GM12878 (cell line): ENCODE data around the gene DNAJA4. TPM values are rescaled to one million over a fixed set of nuclear protein-coding genes. Genes with fewer than 3 reads are reported as not detected.

Experiments
- ATAC-seq: fragments of 200-7000 bp; cut with Tn5 transposase; 3 replicates; pipeline ENCODE4 v1.9.1; 2020; ENCODE audit warnings: mild to moderate bottlenecking, moderate library complexity
- BruUV-seq: library from RNA; stranded (reverse); fragments of 400-500 nt; replicated peaks from 2 replicates; lab custom pipeline; 2021; lab: Mats Ljungman, UMichigan
- CTCF ChIA-PET: fragments of 300-600 bp; sonication (Branson Sonifier 250); formaldehyde crosslinking; extraction: SDS; loops from one replicate; lab custom pipeline; 2021; ENCODE audit warnings: inconsistent platforms; lab: Yijun Ruan, JAX
- POLR2A ChIA-PET: fragments of 350-600 bp; formaldehyde crosslinking; extraction: SDS; loops from one replicate; lab custom pipeline; 2021; ENCODE audit warnings: inconsistent platforms; lab: Charles Lee
- RAD21 ChIA-PET: fragments of 300-600 bp; sonication (Branson Sonifier 250); formaldehyde crosslinking; loops from one replicate; lab custom pipeline; 2023; ENCODE audit warnings: antibody characterized with exemption; ENCODE audit not compliant: unreplicated experiment; lab: Charles Lee
- SMC1A ChIA-PET: fragments of 300-600 bp; sonication (Branson Sonifier 250); formaldehyde crosslinking; loops from one replicate; lab custom pipeline; 2023; ENCODE audit not compliant: unreplicated experiment, uncharacterized antibody; lab: Charles Lee
- DNase-seq: peaks from one replicate; pipeline ENCODE4 v3.0.0-alpha.2; 2011; ENCODE audit warnings: low read depth, low spot score
- FAIRE-seq: peaks from 3 replicates; lab custom pipeline; 2011; peaks lifted over from hg19 to GRCh38; lab: Jason Lieb, UNC
- H2AFZ ChIP-seq: 2 replicates; pipeline ENCODE4 v1.6.0; 2011; ENCODE audit warnings: low read depth, low read length, control low read depth; ENCODE audit not compliant: control insufficient read depth
- H3K27ac ChIP-seq: 2 replicates; pipeline ENCODE4 v1.5.1; 2011; ENCODE audit warnings: control low read depth; ENCODE audit not compliant: control insufficient read depth, insufficient read depth
- H3K27me3 ChIP-seq, 2 experiments: replicated peaks in 1 of 2; 2 replicates each; pipeline versions ENCODE4 v1.6.0 to v1.6.1; 2011; ENCODE audit warnings: low read length in 1 of 2; ENCODE audit not compliant: control insufficient read depth in 2 of 2, insufficient read depth in 2 of 2
- H3K36me3 ChIP-seq, 2 experiments: 2 replicates each; pipeline ENCODE4 v1.5.1; 2011; ENCODE audit warnings: low read length in 1 of 2; ENCODE audit not compliant: control insufficient read depth in 2 of 2, insufficient read depth in 2 of 2
- H3K4me1 ChIP-seq: 2 replicates; pipeline ENCODE4 v1.6.1; 2011; ENCODE audit warnings: mild to moderate bottlenecking, low read length, moderate library complexity, mixed read lengths; ENCODE audit not compliant: control insufficient read depth, insufficient read depth
- H3K4me2 ChIP-seq: 2 replicates; pipeline ENCODE4 v1.6.0; 2011; ENCODE audit warnings: control low read depth; ENCODE audit not compliant: control insufficient read depth, insufficient read depth
- H3K4me3 ChIP-seq: fragments of 200-600 bp; sonication (generic); 2 replicates; pipeline ENCODE4 v1.5.1; 2016
- H3K79me2 ChIP-seq: 2 replicates; pipeline ENCODE4 v1.6.0; 2011; ENCODE audit warnings: low read length; ENCODE audit not compliant: control insufficient read depth, insufficient read depth
- H3K9ac ChIP-seq: 2 replicates; pipeline ENCODE4 v1.8.0; 2011; ENCODE audit warnings: low read length, control low read depth, mixed read lengths; ENCODE audit not compliant: control insufficient read depth, insufficient read depth
- H3K9me3 ChIP-seq: replicated peaks from 3 replicates; pipeline ENCODE4 v1.5.1; 2011; ENCODE audit warnings: mild to moderate bottlenecking, low read length; ENCODE audit not compliant: control insufficient read depth, insufficient read depth
- H4K20me1 ChIP-seq: 2 replicates; pipeline ENCODE4 v1.6.0; 2011; ENCODE audit not compliant: control insufficient read depth, insufficient read depth
- BMI1 ChIP-seq: fragments of 450-650 bp; IDR thresholded peaks from 2 replicates; pipeline ENCODE4 v1.6.1; 2016; ENCODE audit warnings: mild to moderate bottlenecking, moderate library complexity, borderline replicate concordance
- ETV6 ChIP-seq, 2 experiments: fragments of 450-650 bp in 1 of 2; IDR thresholded peaks in 1 of 2; conservative IDR thresholded peaks in 1 of 2; 2 replicates each; pipeline ENCODE4 v1.6.1; 2014; ENCODE audit warnings: antibody characterized with exemption in 1 of 2, borderline replicate concordance in 1 of 2, low read depth in 1 of 2, mild to moderate bottlenecking in 1 of 2, moderate library complexity in 1 of 2
- MYB ChIP-seq: fragments of 150-350 bp; IDR thresholded peaks from 2 replicates; pipeline ENCODE4 v1.6.1; 2014; ENCODE audit warnings: mild to moderate bottlenecking, low read depth, low read length, borderline replicate concordance
- POLR2AphosphoS2 ChIP-seq: IDR thresholded peaks from 2 replicates; pipeline ENCODE4 v1.6.1; 2011; ENCODE audit warnings: low read depth, mild to moderate bottlenecking, low read length, improper control_type of control experiment, moderate library complexity
- POU2F2 ChIP-seq: IDR thresholded peaks from 3 replicates; pipeline ENCODE4 v1.6.1; 2011; ENCODE audit warnings: low read depth, mild to moderate bottlenecking, low read length, borderline replicate concordance
- RAD51 ChIP-seq: fragments of 450-650 bp; IDR thresholded peaks from 2 replicates; pipeline ENCODE4 v1.6.1; 2016; ENCODE audit warnings: moderate library complexity, mild to moderate bottlenecking, inconsistent platforms
- RBBP5 ChIP-seq: fragments of 200-600 bp; sonication (generic); conservative IDR thresholded peaks from 2 replicates; pipeline ENCODE4 v1.6.1; 2016
- RUNX3 ChIP-seq: IDR thresholded peaks from 2 replicates; pipeline ENCODE4 v1.6.1; 2012; ENCODE audit warnings: low read length, inconsistent platforms
- TCF3 ChIP-seq: IDR thresholded peaks from 2 replicates; pipeline ENCODE4 v1.6.1; 2012; ENCODE audit warnings: low read depth, mild to moderate bottlenecking, low read length, borderline replicate concordance; ENCODE audit not compliant: insufficient read depth
- WGBS: methylation state at CpG from one replicate; pipeline ENCODE4 v1.1.6; 2016; ENCODE audit warnings: low lambda C conversion rate; ENCODE audit not compliant: insufficient replicate concordance, insufficient coverage; ENCODE audit errors: missing lambda C conversion rate; 5-methylcytosine and 5-hydroxymethylcytosine counted together
- in situ Hi-C: fragments of 300-500 bp; cut with MboI; formaldehyde crosslinking; loops from 9 replicates; pipeline ENCODE4 v1.14.3; 2018; ENCODE audit warnings: mixed read lengths
- intact Hi-C: fragments of 100-400 bp; cut with micrococcal nuclease; formaldehyde crosslinking; loops from one replicate; pipeline ENCODE4 v1.14.2; 2022; ENCODE audit not compliant: unreplicated experiment
- polyA plus RNA-seq, 11 experiments: library from polyadenylated mRNA; depleted of rRNA in 4 of 11; unstranded in 6 of 11; stranded (reverse) in 5 of 11; fragments of >200 nt; fragmentation: Nextera tagmentation in 4 of 11; fragmentation: Illumina TruSeq in 1 of 11; extraction: Ambion mirVana in 4 of 11; extraction: Trizol in 1 of 11; gene quantifications; 1 replicate in 1 of 11; 2 replicates in 10 of 11; pipeline versions ENCODE4 v1.2.1 to v1.2.3, GENCODE V29; 2011 to 2016; ENCODE audit warnings: inconsistent platforms in 2 of 11, missing spikeins in 2 of 11, low read depth in 1 of 11
- total RNA-seq, 4 experiments: library from RNA; depleted of rRNA in 3 of 4; stranded (reverse); fragments of >200 nt in 3 of 4; fragmentation: Illumina TruSeq in 1 of 4; extraction: Trizol in 1 of 4; gene quantifications; 2 replicates each; pipeline versions ENCODE4 v1.2.1 to v1.2.3, GENCODE V29; 2013 to 2021
- TF ChIP-seq, protein P1 (sequence below): fragments of 450-650 bp; IDR thresholded peaks from 2 replicates; pipeline ENCODE4 v1.6.1; 2016; ENCODE audit warnings: mild to moderate bottlenecking
- TF ChIP-seq, protein P2 (sequence below): fragments of 450-650 bp; IDR thresholded peaks from 2 replicates; pipeline ENCODE4 v1.6.1; 2018; ENCODE audit warnings: mild to moderate bottlenecking, low read depth, moderate library complexity; ENCODE audit not compliant: partially characterized antibody
- TF ChIP-seq, protein P3 (sequence below): fragments of 150-350 bp; IDR thresholded peaks from 2 replicates; pipeline ENCODE4 v1.6.1; 2016; ENCODE audit warnings: low read depth, low read length

Gene DNAJA4
- total and polyA plus RNA-seq, 10 of the 15 experiments (the other 5 are each of a cell fraction or from before 2014, with no cell fraction given) = 0.01 to 10.4 (median 4.1) TPM

DNA sequence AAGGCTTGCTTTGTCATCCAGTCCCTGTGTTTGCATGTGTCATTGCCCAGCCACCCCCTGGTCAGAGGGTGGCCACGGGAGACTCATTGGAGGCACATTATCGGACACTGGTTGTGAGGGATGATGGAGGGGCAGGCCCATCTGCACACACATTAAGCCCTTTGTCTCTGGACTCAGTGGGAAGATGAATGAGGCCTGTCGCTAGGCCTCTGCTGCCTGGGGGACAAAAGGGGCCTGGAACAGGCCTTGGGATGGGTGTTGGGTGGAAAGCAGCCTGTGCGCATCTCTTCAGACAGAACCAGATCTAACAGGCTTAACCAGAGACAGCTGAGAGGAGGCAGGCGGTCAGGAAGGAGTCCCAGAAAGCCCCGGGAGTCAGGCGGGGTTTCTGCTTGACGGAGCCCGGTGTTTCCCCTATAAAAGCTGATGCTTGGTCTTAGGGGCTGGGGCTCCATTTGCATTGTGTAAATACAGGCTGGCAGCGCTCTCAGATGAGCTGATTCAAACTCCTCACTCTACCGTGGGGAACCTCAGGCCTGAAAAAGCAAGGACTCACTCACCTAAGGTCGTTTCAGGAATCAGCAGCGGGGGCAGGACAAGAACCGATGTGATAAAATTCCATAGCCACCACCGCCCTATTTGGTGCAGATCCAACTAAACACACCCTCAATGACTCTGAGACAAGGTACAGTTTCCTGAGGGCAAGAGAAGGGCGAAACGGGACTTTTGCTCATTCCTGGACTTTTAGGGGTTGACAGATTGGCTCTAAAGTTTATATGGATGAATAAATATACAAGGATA, 52.1 kb downstream of the DNAJA4 start:
- FAIRE-seq = no peak
- TF ChIP-seq, protein P1, sequence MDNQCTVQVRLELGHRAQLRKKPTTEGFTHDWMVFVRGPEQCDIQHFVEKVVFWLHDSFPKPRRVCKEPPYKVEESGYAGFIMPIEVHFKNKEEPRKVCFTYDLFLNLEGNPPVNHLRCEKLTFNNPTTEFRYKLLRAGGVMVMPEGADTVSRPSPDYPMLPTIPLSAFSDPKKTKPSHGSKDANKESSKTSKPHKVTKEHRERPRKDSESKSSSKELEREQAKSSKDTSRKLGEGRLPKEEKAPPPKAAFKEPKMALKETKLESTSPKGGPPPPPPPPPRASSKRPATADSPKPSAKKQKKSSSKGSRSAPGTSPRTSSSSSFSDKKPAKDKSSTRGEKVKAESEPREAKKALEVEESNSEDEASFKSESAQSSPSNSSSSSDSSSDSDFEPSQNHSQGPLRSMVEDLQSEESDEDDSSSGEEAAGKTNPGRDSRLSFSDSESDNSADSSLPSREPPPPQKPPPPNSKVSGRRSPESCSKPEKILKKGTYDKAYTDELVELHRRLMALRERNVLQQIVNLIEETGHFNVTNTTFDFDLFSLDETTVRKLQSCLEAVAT = 0 out of 2 replicates have a peak, but pooled peaks have one; percentile 38
- TF ChIP-seq RBBP5 (no peak), RUNX3 (peak; percentile 25; the same call in 1 of the 2 replicates), MYB (no peak), TCF3 (no peak), ETV6 (conservative IDR thresholded peaks at IDR 0.05 in 1 of 2, IDR thresholded peaks at IDR 0.05 in 1 of 2; ENCODE audit: borderline replicate concordance in 1 of 2, low read depth in 1 of 2) (no peak), RAD51 (no peak), POLR2AphosphoS2 (no peak), BMI1 (no peak), POU2F2 (no peak)
- TF ChIP-seq, protein P2, sequence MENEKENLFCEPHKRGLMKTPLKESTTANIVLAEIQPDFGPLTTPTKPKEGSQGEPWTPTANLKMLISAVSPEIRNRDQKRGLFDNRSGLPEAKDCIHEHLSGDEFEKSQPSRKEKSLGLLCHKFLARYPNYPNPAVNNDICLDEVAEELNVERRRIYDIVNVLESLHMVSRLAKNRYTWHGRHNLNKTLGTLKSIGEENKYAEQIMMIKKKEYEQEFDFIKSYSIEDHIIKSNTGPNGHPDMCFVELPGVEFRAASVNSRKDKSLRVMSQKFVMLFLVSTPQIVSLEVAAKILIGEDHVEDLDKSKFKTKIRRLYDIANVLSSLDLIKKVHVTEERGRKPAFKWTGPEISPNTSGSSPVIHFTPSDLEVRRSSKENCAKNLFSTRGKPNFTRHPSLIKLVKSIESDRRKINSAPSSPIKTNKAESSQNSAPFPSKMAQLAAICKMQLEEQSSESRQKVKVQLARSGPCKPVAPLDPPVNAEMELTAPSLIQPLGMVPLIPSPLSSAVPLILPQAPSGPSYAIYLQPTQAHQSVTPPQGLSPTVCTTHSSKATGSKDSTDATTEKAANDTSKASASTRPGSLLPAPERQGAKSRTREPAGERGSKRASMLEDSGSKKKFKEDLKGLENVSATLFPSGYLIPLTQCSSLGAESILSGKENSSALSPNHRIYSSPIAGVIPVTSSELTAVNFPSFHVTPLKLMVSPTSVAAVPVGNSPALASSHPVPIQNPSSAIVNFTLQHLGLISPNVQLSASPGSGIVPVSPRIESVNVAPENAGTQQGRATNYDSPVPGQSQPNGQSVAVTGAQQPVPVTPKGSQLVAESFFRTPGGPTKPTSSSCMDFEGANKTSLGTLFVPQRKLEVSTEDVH = no peak
- TF ChIP-seq, protein P3, sequence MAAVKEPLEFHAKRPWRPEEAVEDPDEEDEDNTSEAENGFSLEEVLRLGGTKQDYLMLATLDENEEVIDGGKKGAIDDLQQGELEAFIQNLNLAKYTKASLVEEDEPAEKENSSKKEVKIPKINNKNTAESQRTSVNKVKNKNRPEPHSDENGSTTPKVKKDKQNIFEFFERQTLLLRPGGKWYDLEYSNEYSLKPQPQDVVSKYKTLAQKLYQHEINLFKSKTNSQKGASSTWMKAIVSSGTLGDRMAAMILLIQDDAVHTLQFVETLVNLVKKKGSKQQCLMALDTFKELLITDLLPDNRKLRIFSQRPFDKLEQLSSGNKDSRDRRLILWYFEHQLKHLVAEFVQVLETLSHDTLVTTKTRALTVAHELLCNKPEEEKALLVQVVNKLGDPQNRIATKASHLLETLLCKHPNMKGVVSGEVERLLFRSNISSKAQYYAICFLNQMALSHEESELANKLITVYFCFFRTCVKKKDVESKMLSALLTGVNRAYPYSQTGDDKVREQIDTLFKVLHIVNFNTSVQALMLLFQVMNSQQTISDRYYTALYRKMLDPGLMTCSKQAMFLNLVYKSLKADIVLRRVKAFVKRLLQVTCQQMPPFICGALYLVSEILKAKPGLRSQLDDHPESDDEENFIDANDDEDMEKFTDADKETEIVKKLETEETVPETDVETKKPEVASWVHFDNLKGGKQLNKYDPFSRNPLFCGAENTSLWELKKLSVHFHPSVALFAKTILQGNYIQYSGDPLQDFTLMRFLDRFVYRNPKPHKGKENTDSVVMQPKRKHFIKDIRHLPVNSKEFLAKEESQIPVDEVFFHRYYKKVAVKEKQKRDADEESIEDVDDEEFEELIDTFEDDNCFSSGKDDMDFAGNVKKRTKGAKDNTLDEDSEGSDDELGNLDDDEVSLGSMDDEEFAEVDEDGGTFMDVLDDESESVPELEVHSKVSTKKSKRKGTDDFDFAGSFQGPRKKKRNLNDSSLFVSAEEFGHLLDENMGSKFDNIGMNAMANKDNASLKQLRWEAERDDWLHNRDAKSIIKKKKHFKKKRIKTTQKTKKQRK = no peak

More for the DNA sequence above, 52.1 kb downstream of the DNAJA4 start:
- Histone ChIP-seq H3K4me3 (no peak overlapping the region), H3K9ac (no peak overlapping the region), H3K79me2 (no peaks in the 10 kb centered on the region), H4K20me1 (no peaks in the 10 kb centered on the region), H3K4me1 (no peaks in the 10 kb centered on the region; the same call in 1 of the 2 replicates), H3K27me3 (no peaks in the 10 kb centered on the region), H3K4me2 (no peak overlapping the region), H3K36me3 (no peaks in the 10 kb centered on the region), H3K27ac (no peak overlapping the region), H3K9me3 (no peaks in the 10 kb centered on the region), H2AFZ (peak overlapping the region; percentile 53)
- CTCF ChIA-PET = interaction anchor here (0.7 to 2.3 kb wide), 9 partner anchors 7 to 121 kb away, joined by 3 to 14 read pairs (median 4); partner anchors contain the start of genes IREB2 and SKIC8
- BruUV-seq = no TSS peak
- intact Hi-C loops = no loop called here
- ATAC-seq = peak; percentile 80
- SMC1A ChIA-PET = interaction anchor here (1.2 to 3.5 kb wide), 3 partner anchors 41 to 106 kb away, joined by 3 to 10 read pairs (median 4); no protein-coding TSS in a partner anchor
- WGBS = 31% methylated on average over 17 of the region's 17 CpGs
- in situ Hi-C loops = loop anchor here (10.0 kb wide), 1 partner anchor 98 kb away; no protein-coding TSS in a partner anchor
- DNase-seq = no peak
- POLR2A ChIA-PET = no interaction called here
- RAD21 ChIA-PET = interaction anchor here (0.6 to 2.2 kb wide), 4 partner anchors 11 to 108 kb away, joined by 3 to 8 read pairs (median 5); no protein-coding TSS in a partner anchor
